HG03097 (cell line): ENCODE measurements around the gene EVL.

Source experiments
- ATAC-seq: cut with Tn5 transposase; IDR thresholded peaks from one replicate; pipeline ENCODE4 v1.9.1; 2021; ENCODE audit not compliant: unreplicated experiment, low FRiP score

Gene EVL

GRCh38 chr14:100080206-100080605 is 15.0 kb downstream of the EVL start:
- no peak for ATAC-seq

DNA sequence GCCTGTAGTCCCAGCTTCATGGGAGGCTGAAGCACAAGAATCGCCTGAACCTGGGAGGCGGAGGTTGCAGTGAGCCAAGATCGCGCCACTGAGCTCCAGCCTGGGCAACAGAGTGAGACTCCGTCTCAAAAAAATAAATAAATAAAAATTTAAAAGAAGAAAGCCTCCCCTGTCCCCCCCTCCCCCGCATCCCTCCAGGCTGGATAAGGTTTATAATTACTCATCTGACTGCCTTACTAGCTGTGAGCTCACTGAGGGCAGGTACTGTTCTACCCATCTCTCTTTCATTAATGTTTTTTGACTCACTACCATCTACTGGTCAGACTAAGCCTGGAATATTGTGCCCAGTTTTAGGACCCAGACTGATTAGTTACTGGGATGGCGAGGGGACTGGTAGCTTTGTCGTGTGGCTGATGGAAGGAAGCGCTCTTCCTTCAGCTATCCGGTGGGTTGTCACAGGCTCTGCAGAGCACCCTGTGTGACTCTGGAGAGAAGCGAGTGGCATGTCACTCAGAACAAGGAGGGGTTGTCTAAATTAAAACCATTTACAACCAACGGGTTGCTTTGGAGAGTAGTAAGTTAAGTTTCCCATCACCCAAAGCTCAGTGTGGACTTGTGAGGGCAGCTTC is 16.9 kb downstream of the EVL start:
- ATAC-seq: no peak

GRCh38 chr14:100082723-100083122 is 17.5 kb downstream of the EVL start:
- no peak for ATAC-seq

- no peak for ATAC-seq
Measured at GRCh38 chr14:100083706-100084105, 18.5 kb downstream of the EVL start.

DNA sequence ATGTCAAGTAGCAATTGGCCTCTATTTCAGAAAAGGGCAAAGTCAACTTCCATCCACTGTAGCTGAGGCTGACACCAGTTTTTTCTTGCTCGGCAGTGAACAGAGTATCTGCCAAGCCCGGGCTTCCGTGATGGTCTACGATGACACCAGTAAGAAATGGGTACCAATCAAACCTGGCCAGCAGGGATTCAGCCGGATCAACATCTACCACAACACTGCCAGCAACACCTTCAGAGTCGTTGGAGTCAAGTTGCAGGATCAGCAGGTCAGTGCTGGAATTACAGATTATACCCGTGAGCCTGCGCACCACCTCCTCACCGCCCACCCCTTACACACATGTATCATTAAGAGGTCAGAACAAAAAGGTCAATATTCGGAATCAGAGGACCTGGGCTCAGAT is 19.4 kb downstream of the EVL start:
- ATAC-seq: no peak

DNA sequence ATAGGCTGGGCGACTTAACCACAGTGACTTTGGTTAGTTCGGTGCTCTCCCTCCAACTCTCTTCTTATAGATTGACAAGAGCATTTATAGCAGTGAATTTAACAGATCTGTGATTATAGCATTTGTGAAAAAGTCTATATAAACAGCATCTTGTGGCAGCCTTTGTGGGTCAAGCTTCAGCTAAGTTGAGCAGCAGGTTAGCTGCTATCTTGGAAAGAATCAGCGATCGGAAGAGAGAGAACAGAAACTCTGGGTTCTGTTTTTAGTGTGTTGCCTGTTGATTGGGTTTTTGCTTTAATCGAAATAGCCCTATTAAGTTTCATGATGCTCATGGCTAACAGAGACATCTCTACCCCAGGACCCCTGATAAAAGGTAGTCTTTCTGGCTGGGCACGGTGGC is 20.2 kb downstream of the EVL start:
- ATAC-seq: no peak

DNA sequence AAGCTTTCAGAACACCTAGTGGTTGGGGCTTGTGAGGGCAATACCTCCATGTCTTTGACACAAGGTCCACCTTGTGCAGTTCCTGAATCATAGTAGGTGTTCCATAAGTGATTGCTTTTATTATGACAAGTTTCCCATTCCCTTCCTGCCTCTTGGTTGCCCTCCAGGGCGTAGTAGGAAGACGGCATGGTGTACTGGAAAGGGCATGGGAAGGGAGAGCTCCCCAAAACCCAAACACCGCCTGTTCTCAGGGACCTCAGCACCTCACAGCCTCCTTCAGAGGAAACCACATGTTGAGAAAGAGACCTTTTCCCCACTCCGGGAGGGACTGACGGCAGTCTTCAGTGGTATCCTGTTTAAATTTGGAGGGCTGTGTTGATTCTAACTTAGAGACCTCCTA is 21.1 kb downstream of the EVL start:
- ATAC-seq: no peak

- no peak for ATAC-seq
Measured at GRCh38 chr14:100088226-100088625, 23.0 kb downstream of the EVL start.

DNA sequence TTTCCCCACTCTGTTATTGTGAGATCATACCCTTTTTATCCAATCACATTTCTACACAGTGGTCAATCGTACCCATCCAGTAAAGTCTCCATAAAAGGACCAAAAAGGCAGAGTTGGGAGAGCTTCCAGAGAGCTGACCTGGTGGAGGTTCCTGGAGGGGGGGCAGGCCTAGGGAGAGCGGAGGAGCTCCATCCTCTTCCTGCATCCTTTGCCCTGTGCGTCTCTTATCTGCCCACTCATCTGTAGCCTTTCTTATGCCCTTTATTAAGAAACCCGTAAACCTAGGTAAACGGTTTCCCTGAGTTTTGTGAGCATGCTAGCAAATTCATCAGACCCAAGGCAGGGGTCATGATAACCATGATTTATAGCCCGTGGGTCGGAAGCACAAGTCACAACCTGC is 26.2 kb downstream of the EVL start:
- no peak for ATAC-seq

DNA sequence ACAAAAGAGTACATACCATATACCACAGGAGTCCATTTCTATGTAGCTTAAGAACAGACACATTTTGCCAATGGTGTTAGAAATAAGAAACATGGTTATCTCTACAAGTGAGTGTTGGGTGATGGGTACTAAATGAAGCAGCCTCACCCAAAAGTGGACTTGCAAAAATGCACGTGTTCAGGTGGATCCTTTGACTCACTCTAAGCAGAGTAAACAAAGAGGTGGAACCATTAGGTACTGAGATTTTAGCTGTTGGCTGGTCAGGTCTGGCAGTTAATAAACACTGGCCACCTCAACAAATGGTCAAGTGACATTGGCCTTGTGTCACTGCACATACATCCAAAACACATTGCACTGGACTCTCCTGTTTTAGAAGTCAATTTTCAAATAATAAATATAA is 27.6 kb downstream of the EVL start:
- no peak for ATAC-seq

DNA sequence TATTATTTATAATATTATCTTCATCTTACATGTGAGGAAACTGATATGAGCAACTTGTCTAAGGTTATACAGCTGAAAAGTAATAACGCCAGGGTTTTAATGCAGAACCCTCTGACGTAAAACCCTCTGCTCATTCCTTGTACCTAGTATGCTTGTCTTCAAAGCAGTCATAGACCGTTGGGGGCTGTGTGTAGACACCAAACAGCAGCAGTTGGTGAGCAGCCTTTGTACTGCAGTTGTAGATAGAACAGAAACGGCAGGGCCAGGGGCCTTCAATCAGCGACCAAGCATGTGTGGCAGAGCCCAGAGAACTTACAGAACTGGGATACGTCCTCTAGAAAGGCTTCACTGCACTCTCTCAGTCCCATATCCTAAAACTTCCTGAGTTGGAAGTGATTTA is 28.1 kb downstream of the EVL start:
- ATAC-seq: no peak

DNA sequence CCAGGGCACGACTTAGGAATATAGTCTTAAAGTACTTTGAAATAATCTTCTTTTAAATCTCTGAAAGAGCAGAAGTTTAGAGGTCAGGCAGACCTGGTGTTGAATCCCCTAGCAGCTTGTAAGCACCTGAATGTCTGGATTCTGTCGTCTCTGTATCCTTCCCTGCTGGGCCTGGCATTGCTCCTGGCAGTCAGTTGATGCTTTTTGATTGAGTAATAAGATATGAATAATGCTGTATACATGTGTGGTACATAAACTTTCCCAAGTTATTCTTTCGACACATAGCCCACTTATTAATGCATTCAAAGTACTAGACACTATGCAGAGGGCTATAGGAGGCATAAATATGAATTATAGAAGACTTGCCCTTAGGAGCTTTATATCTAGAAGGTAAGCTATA is 31.4 kb downstream of the EVL start:
- ATAC-seq: no peak

DNA sequence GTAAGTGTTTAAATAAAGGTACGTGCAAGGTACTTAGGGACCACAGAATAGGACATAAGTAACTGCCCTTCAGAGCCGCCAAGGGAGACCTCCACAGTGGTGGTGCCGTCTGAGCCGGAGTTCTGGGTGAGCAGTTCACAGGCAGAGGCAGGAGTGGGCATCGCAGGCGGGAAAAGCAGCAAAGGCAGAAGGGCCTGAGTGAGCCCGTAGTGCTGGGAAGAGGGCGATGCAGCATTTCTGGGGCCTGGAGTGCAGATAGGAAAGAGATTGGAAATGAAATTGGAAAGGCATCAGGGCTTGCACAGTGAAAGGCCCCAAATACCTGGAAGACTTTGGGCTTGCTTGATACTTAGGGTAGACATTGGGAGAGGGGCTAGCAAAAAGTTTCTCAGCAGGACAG is 32.9 kb downstream of the EVL start:
- ATAC-seq: no peak

DNA sequence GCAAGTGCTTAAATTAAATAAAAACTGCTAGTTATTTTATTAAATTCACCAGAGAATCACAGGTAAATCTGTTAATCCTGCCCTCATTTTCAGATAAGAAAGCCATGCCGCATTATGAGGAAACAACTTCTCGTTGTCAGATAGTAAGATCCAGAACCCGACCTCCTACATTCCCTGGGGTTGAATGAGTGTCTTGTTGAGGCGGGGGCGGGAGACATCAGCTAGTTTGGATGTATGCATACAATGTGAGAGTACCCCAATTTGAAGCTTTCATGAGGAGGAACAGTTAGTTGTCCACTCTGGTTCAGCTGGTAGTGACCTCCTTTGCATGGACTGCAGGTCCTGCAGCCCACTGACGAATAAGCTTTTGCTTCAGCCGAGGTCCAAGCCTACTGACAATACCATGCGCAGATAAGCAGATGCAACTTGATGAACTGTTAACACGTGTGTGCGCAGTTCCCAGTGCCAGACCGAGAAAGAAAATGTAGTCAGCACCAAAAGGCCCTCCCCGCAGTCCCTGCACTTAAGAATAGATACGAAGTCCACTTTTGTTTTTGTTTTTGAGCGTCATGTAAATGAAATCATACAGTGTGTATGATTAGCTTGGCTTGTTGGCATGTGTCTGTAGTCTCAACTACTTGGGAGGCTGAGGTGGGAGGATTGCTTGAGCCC is 34.9 kb downstream of the EVL start:
- no peak for ATAC-seq

DNA sequence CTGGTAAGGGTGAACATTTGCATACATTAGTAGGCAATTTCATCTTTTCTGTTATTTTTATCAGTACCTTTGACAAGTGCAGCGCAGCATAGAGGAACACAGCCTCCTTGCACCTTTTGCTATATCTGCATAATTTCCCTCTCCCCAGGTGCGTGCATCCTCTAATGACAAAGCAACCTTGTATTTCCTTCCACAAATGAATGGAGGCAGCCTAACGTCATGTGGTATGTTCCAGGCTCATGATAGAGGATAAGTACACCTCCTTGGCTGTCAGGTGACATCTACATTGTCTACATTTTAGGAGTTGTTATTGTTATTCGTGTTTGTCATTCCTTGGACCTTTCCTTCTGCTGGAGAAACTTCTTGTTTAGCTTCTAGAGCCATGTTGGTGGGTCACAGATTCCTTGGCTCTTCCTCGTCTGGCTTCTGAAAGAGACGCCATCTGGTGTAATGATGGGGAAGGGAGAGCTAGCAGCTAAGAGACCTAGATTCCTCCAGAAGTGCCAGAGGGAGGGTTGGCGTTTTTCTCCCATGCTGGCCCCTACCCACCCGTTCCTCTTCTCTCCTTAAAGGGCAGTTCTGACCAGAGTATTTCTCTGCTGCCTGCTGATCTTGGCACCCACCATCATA is 37.0 kb downstream of the EVL start:
- ATAC-seq: no peak

- ATAC-seq: no peak
Measured at GRCh38 chr14:100103250-100104005, 38.2 kb downstream of the EVL start.

DNA sequence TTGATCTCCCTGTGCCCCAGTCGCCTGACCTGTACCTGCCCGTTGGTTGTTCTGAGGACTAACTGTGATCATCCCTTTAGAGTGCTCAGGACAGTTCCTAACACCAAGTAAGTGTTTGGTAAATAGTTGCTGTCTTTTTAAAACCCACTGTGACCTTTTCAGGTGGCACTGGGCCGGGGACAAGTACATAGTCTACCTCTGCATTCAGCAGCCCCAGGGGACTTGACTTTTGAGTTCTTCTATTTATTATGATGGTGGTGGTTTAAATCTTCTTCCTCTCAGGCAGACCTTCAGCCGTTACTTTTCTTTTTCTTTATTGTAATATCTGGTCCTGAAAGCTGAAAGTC is 38.8 kb downstream of the EVL start:
- no peak for ATAC-seq

GRCh38 chr14:100104523-100105300 is 39.5 kb downstream of the EVL start:
- ATAC-seq: no peak

GRCh38 chr14:100105357-100106169 is 40.3 kb downstream of the EVL start:
- no peak for ATAC-seq
